Vagina (tissue), 2 donors: Measurements from ENCODE around the gene RHOJ. TPM values are rescaled to one million over a fixed set of nuclear protein-coding genes. Genes with fewer than 3 reads are reported as not detected.

ENCODE experiments used
- DNase-seq, 2 donors: peaks; one replicate each; pipeline ENCODE4 v3.0.0-alpha.2; 2017; ENCODE audit errors: extremely low spot score in 2 of 2
- H3K27ac ChIP-seq: fragments of 200-600 bp; sonication (generic); one replicate; pipeline ENCODE4 v1.5.1; 2019
- H3K27me3 ChIP-seq: fragments of 200-600 bp; sonication (generic); one replicate; pipeline ENCODE4 v1.5.1; 2019
- H3K36me3 ChIP-seq, 2 donors: fragments of 200-600 bp; sonication (generic); one replicate each; pipeline ENCODE4 v1.5.1; 2017 to 2019
- H3K4me1 ChIP-seq: fragments of 200-600 bp; sonication (generic); one replicate; pipeline ENCODE4 v1.5.1; 2019
- H3K4me3 ChIP-seq, 2 donors: fragments of 200-600 bp; sonication (generic); 1 replicate in 1 of 2; 2 replicates in 1 of 2; pipeline ENCODE4 v1.5.1; 2016 to 2019
- H3K9me3 ChIP-seq: fragments of 200-600 bp; sonication (generic); one replicate; pipeline ENCODE4 v1.5.1; 2019
- POLR2A ChIP-seq, 2 donors: fragments of 450-650 bp; IDR thresholded peaks; one replicate each; pipeline ENCODE4 v1.6.1; 2017; ENCODE audit warnings: antibody characterized with exemption in 2 of 2, mild to moderate bottlenecking in 2 of 2, moderate library complexity in 2 of 2
- POLR2AphosphoS5 ChIP-seq, 2 donors: sonication (generic); formaldehyde crosslinking; IDR thresholded peaks; one replicate each; pipeline ENCODE4 v1.9.0; 2017; ENCODE audit warnings: antibody characterized with exemption in 2 of 2, mild to moderate bottlenecking in 2 of 2, low read depth in 1 of 2; ENCODE audit not compliant: insufficient read depth in 1 of 2
- intact Hi-C: fragments of 100-400 bp; cut with DNase I; formaldehyde crosslinking; loops from one replicate; pipeline ENCODE4 v1.15.1; 2023
- total RNA-seq: library from RNA; depleted of rRNA; stranded (reverse); fragments of >200 nt; gene quantifications from one replicate; pipeline ENCODE4 v1.2.3, GENCODE V29; 2016
- TF ChIP-seq, protein P1 (sequence below), 3 experiments: fragments of 450-650 bp in 2 of 3; fragments of 200-600 bp in 1 of 3; sonication (generic) in 1 of 3; IDR thresholded peaks; one replicate each; pipeline ENCODE4 v1.5.1; 2017 to 2019; ENCODE audit warnings: antibody characterized with exemption in 3 of 3, mild to moderate bottlenecking in 2 of 3, moderate library complexity in 2 of 3

The RHOJ gene
- total RNA-seq, 1 donor from 2014 or later, result 10.8 TPM

DNA sequence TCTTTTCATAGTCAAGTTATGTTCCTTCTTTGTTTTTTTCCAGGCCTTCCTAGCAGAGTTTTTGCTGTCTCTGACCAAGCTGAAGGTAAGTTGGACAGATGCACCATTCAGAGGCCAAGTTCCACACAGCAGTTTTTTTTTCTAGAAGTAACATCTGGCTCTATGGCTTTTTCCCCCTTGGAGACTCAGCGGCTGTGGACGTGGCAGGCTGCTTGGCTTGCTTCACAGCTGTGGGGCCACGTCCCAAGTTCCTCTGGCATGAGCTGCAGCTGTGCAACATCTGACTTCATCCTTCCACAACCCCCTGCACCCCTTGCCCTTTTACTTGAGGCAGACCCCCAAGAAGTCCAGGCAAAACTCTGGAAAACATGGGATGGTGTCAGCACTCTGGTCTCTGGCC lies 24.2 kb upstream of the RHOJ start:
- Histone ChIP-seq H3K36me3 (no peaks in the 10 kb centered on the region), H3K4me3 (no peak overlapping the region), H3K9me3 (no peaks in the 10 kb centered on the region), H3K27ac (peak overlapping the region; percentile 60), H3K27me3 (no peaks in the 10 kb centered on the region), H3K4me1 (peaks cover 30% of the 10 kb centered on the region)
- no peak for DNase-seq
- intact Hi-C loops, result no loop called here
- no peak for TF ChIP-seq POLR2A (IDR thresholded peaks at IDR 0.05)
- TF ChIP-seq, protein P1, sequence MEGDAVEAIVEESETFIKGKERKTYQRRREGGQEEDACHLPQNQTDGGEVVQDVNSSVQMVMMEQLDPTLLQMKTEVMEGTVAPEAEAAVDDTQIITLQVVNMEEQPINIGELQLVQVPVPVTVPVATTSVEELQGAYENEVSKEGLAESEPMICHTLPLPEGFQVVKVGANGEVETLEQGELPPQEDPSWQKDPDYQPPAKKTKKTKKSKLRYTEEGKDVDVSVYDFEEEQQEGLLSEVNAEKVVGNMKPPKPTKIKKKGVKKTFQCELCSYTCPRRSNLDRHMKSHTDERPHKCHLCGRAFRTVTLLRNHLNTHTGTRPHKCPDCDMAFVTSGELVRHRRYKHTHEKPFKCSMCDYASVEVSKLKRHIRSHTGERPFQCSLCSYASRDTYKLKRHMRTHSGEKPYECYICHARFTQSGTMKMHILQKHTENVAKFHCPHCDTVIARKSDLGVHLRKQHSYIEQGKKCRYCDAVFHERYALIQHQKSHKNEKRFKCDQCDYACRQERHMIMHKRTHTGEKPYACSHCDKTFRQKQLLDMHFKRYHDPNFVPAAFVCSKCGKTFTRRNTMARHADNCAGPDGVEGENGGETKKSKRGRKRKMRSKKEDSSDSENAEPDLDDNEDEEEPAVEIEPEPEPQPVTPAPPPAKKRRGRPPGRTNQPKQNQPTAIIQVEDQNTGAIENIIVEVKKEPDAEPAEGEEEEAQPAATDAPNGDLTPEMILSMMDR (IDR thresholded peaks at IDR 0.05), result no peak

DNA sequence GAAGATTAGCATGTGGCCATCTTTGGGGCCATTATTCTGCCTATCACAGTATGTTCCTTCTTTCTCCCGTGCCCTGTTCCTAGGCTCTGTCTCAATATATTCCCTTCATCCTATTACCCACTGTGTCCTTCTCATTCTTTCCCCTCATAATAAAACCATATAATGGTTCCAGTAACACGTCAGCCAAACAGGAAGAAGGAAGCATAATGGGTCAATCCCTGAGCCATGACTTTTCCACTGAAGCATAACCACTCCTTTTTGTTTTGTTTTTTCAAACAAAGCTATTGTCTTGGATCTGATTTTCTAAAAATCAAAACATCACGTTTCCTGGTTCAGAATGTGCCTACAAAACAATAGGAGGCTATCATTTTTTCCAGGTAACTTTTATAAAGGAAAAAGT lies 21.3 kb upstream of the RHOJ start:
- TF ChIP-seq, protein P1 (IDR thresholded peaks at IDR 0.05), result no peak
- TF ChIP-seq POLR2AphosphoS5 (IDR thresholded peaks at IDR 0.05; ENCODE audit: insufficient read depth in 1 of 2, low read depth in 1 of 2), result peak in 1 of 2 donors; percentile 21
- Histone ChIP-seq H3K27ac (no peak overlapping the region), H3K9me3 (no peaks in the 10 kb centered on the region), H3K4me1 (peaks cover 21% of the 10 kb centered on the region), H3K27me3 (no peaks in the 10 kb centered on the region), H3K4me3 (no peak overlapping the region), H3K36me3 (no peaks in the 10 kb centered on the region)
- DNase-seq, result no peak
- intact Hi-C loops, result no loop called here

GRCh38 chr14:63186453-63186852 lies 17.8 kb upstream of the RHOJ start:
- intact Hi-C loops, result no loop called here
- Histone ChIP-seq H3K4me3 (no peak overlapping the region), H3K27ac (no peak overlapping the region), H3K9me3 (no peaks in the 10 kb centered on the region), H3K36me3 (no peaks in the 10 kb centered on the region), H3K4me1 (no peaks in the 10 kb centered on the region), H3K27me3 (no peaks in the 10 kb centered on the region)
- no peak for DNase-seq
- TF ChIP-seq POLR2A (IDR thresholded peaks at IDR 0.05) (no peak), POLR2AphosphoS5 (IDR thresholded peaks at IDR 0.05; ENCODE audit: insufficient read depth in 1 of 2, low read depth in 1 of 2) (no peak)
- TF ChIP-seq, protein P1 (IDR thresholded peaks at IDR 0.05), result no peak

- Histone ChIP-seq H3K36me3 (no peaks in the 10 kb centered on the region), H3K27me3 (no peaks in the 10 kb centered on the region), H3K4me3 (no peak overlapping the region), H3K27ac (no peak overlapping the region), H3K4me1 (no peaks in the 10 kb centered on the region), H3K9me3 (no peaks in the 10 kb centered on the region)
- intact Hi-C loops, result no loop called here
- DNase-seq, result no peak
- TF ChIP-seq POLR2AphosphoS5 (IDR thresholded peaks at IDR 0.05; ENCODE audit: insufficient read depth in 1 of 2, low read depth in 1 of 2) (no peak), POLR2A (IDR thresholded peaks at IDR 0.05) (no peak)
- TF ChIP-seq, protein P1 (IDR thresholded peaks at IDR 0.05), result no peak
Observed at GRCh38 chr14:63191211-63191610, 13.0 kb upstream of the RHOJ start.

DNA sequence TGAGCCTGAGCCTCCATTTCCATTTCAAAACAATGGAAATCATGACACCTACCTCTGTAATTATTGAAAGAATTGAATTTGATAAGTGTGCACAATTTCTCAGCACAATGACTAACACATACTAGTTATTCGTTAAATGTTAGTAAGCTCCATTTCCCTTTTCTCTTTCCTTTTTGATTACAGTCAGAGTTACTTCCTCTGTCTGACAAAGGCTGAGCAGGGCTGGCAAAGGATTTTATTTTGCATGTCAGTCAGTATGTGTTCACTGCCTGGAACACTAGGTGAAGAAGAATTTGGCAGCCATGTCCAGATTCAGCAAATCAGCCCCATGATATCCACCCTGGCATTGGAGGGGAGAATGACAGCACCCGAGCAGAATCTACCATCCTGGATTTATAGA lies 12.2 kb upstream of the RHOJ start:
- intact Hi-C loops, result no loop called here
- TF ChIP-seq, protein P1 (IDR thresholded peaks at IDR 0.05), result no peak
- TF ChIP-seq POLR2AphosphoS5 (IDR thresholded peaks at IDR 0.05; ENCODE audit: insufficient read depth in 1 of 2, low read depth in 1 of 2) (no peak), POLR2A (IDR thresholded peaks at IDR 0.05) (no peak)
- H3K4me3 ChIP-seq, result no peak overlapping the region
- no peaks in the 10 kb centered on the region for H3K27me3 ChIP-seq
- H3K36me3 ChIP-seq, result no peaks in the 10 kb centered on the region
- no peak for DNase-seq
- H3K9me3 ChIP-seq, result no peaks in the 10 kb centered on the region
- H3K27ac ChIP-seq, result no peak overlapping the region
- no peaks in the 10 kb centered on the region for H3K4me1 ChIP-seq
